ENCODE results near the gene GALNT11.

The GALNT11 gene

GRCh38 chr7:152089183-152089582 is 63.7 kb downstream of the GALNT11 start:
- H3K9me3 ChIP-seq (ENCODE audit: control insufficient read depth, low read length): peaks cover 8% of the 10 kb centered on the region
- no peak overlapping the region for H3K4me3 ChIP-seq (ENCODE audit: extremely low read depth, insufficient read depth, low read length, poor library complexity, severe bottlenecking)
- H3K27ac ChIP-seq (ENCODE audit: low read depth, low read length, severe bottlenecking): no peak overlapping the region
- H3K4me1 ChIP-seq (ENCODE audit: control insufficient read depth, insufficient read depth, low read length, poor library complexity, severe bottlenecking): no peaks in the 10 kb centered on the region
- H3K36me3 ChIP-seq (ENCODE audit: control insufficient read depth, insufficient read depth, low read length): no peaks in the 10 kb centered on the region
- WGBS, 2 experiments (ENCODE audit: insufficient coverage in 2 of 2): 82 to 97% methylated on average over 7 of the region's 7 CpGs

- 100% methylated on average over 1 of the region's 6 CpGs for WGBS, 2 experiments (ENCODE audit: insufficient coverage in 2 of 2)
- Histone ChIP-seq H3K4me1 (ENCODE audit: control insufficient read depth, insufficient read depth, low read length, poor library complexity, severe bottlenecking) (no peaks in the 10 kb centered on the region), H3K27ac (ENCODE audit: low read depth, low read length, severe bottlenecking) (no peak overlapping the region), H3K36me3 (ENCODE audit: control insufficient read depth, insufficient read depth, low read length) (no peaks in the 10 kb centered on the region), H3K9me3 (ENCODE audit: control insufficient read depth, low read length) (peaks cover 8% of the 10 kb centered on the region), H3K4me3 (ENCODE audit: extremely low read depth, insufficient read depth, low read length, poor library complexity, severe bottlenecking) (no peak overlapping the region)
Observed at GRCh38 chr7:152090747-152091146, 65.3 kb downstream of the GALNT11 start.

GRCh38 chr7:152093717-152094116 is 68.2 kb downstream of the GALNT11 start:
- H3K27ac ChIP-seq (ENCODE audit: low read depth, low read length, severe bottlenecking): no peak overlapping the region
- H3K36me3 ChIP-seq (ENCODE audit: control insufficient read depth, insufficient read depth, low read length): no peaks in the 10 kb centered on the region
- WGBS, 2 experiments (ENCODE audit: insufficient coverage in 2 of 2): 90 to 100% methylated on average over 2 of the region's 4 CpGs
- no peak overlapping the region for H3K4me3 ChIP-seq (ENCODE audit: extremely low read depth, insufficient read depth, low read length, poor library complexity, severe bottlenecking)
- H3K4me1 ChIP-seq (ENCODE audit: control insufficient read depth, insufficient read depth, low read length, poor library complexity, severe bottlenecking): no peaks in the 10 kb centered on the region
- H3K9me3 ChIP-seq (ENCODE audit: control insufficient read depth, low read length): peaks cover 4% of the 10 kb centered on the region

GRCh38 chr7:152095771-152096170 is 70.3 kb downstream of the GALNT11 start:
- no peak overlapping the region for H3K27ac ChIP-seq (ENCODE audit: low read depth, low read length, severe bottlenecking)
- no peak overlapping the region for H3K4me3 ChIP-seq (ENCODE audit: extremely low read depth, insufficient read depth, low read length, poor library complexity, severe bottlenecking)
- peaks cover 2% of the 10 kb centered on the region for H3K36me3 ChIP-seq (ENCODE audit: control insufficient read depth, insufficient read depth, low read length)
- H3K9me3 ChIP-seq (ENCODE audit: control insufficient read depth, low read length): no peaks in the 10 kb centered on the region
- WGBS, 2 experiments (ENCODE audit: insufficient coverage in 2 of 2): no CpG with 5 or more reads among the region's 1 CpG
- no peaks in the 10 kb centered on the region for H3K4me1 ChIP-seq (ENCODE audit: control insufficient read depth, insufficient read depth, low read length, poor library complexity, severe bottlenecking)

GRCh38 chr7:152097330-152097729 is 71.9 kb downstream of the GALNT11 start:
- H3K4me1 ChIP-seq (ENCODE audit: control insufficient read depth, insufficient read depth, low read length, poor library complexity, severe bottlenecking): no peaks in the 10 kb centered on the region
- 78% methylated on average over 1 of the region's 4 CpGs; no CpG with 5 or more reads in 1 of the 2 experiments for WGBS, 2 experiments (ENCODE audit: insufficient coverage in 2 of 2)
- H3K9me3 ChIP-seq (ENCODE audit: control insufficient read depth, low read length): no peaks in the 10 kb centered on the region
- H3K36me3 ChIP-seq (ENCODE audit: control insufficient read depth, insufficient read depth, low read length): peaks cover 13% of the 10 kb centered on the region
- H3K4me3 ChIP-seq (ENCODE audit: extremely low read depth, insufficient read depth, low read length, poor library complexity, severe bottlenecking): no peak overlapping the region
- H3K27ac ChIP-seq (ENCODE audit: low read depth, low read length, severe bottlenecking): no peak overlapping the region

- H3K36me3 ChIP-seq (ENCODE audit: control insufficient read depth, insufficient read depth, low read length): peaks cover 37% of the 10 kb centered on the region
- WGBS, 2 experiments (ENCODE audit: insufficient coverage in 2 of 2): 92 to 97% methylated on average over 5 of the region's 7 CpGs
Observed at GRCh38 chr7:152103066-152103465, 77.6 kb downstream of the GALNT11 start.

GRCh38 chr7:152103691-152104090 is 78.2 kb downstream of the GALNT11 start:
- 83 to 100% methylated on average over 1 to 5 of the region's 5 CpGs for WGBS, 2 experiments (ENCODE audit: insufficient coverage in 2 of 2)
- Histone ChIP-seq H3K36me3 (ENCODE audit: control insufficient read depth, insufficient read depth, low read length) (peaks cover 37% of the 10 kb centered on the region), H3K9me3 (ENCODE audit: control insufficient read depth, low read length) (no peaks in the 10 kb centered on the region), H3K4me3 (ENCODE audit: extremely low read depth, insufficient read depth, low read length, poor library complexity, severe bottlenecking) (no peak overlapping the region), H3K4me1 (ENCODE audit: control insufficient read depth, insufficient read depth, low read length, poor library complexity, severe bottlenecking) (no peaks in the 10 kb centered on the region), H3K27ac (ENCODE audit: low read depth, low read length, severe bottlenecking) (no peak overlapping the region)

More at GRCh38 chr7:152103066-152103465, 77.6 kb downstream of the GALNT11 start:
- no peak overlapping the region for H3K4me3 ChIP-seq (ENCODE audit: extremely low read depth, insufficient read depth, low read length, poor library complexity, severe bottlenecking)
- H3K27ac ChIP-seq (ENCODE audit: low read depth, low read length, severe bottlenecking): no peak overlapping the region
- H3K4me1 ChIP-seq (ENCODE audit: control insufficient read depth, insufficient read depth, low read length, poor library complexity, severe bottlenecking): no peaks in the 10 kb centered on the region
- H3K9me3 ChIP-seq (ENCODE audit: control insufficient read depth, low read length): no peaks in the 10 kb centered on the region

GRCh38 chr7:152105205-152105604 is 79.7 kb downstream of the GALNT11 start:
- Histone ChIP-seq H3K4me1 (ENCODE audit: control insufficient read depth, insufficient read depth, low read length, poor library complexity, severe bottlenecking) (no peaks in the 10 kb centered on the region), H3K36me3 (ENCODE audit: control insufficient read depth, insufficient read depth, low read length) (peaks cover 40% of the 10 kb centered on the region), H3K27ac (ENCODE audit: low read depth, low read length, severe bottlenecking) (no peak overlapping the region), H3K4me3 (ENCODE audit: extremely low read depth, insufficient read depth, low read length, poor library complexity, severe bottlenecking) (no peak overlapping the region), H3K9me3 (ENCODE audit: control insufficient read depth, low read length) (no peaks in the 10 kb centered on the region)
- 93 to 97% methylated on average over 11 of the region's 11 CpGs for WGBS, 2 experiments (ENCODE audit: insufficient coverage in 2 of 2)

GRCh38 chr7:152106990-152107389 is 81.5 kb downstream of the GALNT11 start:
- no peaks in the 10 kb centered on the region for H3K9me3 ChIP-seq (ENCODE audit: control insufficient read depth, low read length)
- H3K4me3 ChIP-seq (ENCODE audit: extremely low read depth, insufficient read depth, low read length, poor library complexity, severe bottlenecking): no peak overlapping the region
- peaks cover 35% of the 10 kb centered on the region for H3K36me3 ChIP-seq (ENCODE audit: control insufficient read depth, insufficient read depth, low read length)
- no peak overlapping the region for H3K27ac ChIP-seq (ENCODE audit: low read depth, low read length, severe bottlenecking)
- 94 to 100% methylated on average over 2 to 3 of the region's 4 CpGs for WGBS, 2 experiments (ENCODE audit: insufficient coverage in 2 of 2)
- no peaks in the 10 kb centered on the region for H3K4me1 ChIP-seq (ENCODE audit: control insufficient read depth, insufficient read depth, low read length, poor library complexity, severe bottlenecking)

- WGBS, 2 experiments (ENCODE audit: insufficient coverage in 2 of 2): 92 to 96% methylated on average over 14 to 16 of the region's 17 CpGs
- Histone ChIP-seq H3K4me1 (ENCODE audit: control insufficient read depth, insufficient read depth, low read length, poor library complexity, severe bottlenecking) (no peaks in the 10 kb centered on the region), H3K4me3 (ENCODE audit: extremely low read depth, insufficient read depth, low read length, poor library complexity, severe bottlenecking) (no peak overlapping the region), H3K9me3 (ENCODE audit: control insufficient read depth, low read length) (no peaks in the 10 kb centered on the region), H3K36me3 (ENCODE audit: control insufficient read depth, insufficient read depth, low read length) (peaks cover 33% of the 10 kb centered on the region), H3K27ac (ENCODE audit: low read depth, low read length, severe bottlenecking) (no peak overlapping the region)
Observed at GRCh38 chr7:152107945-152108344, 82.5 kb downstream of the GALNT11 start.

- Histone ChIP-seq H3K4me3 (ENCODE audit: extremely low read depth, insufficient read depth, low read length, poor library complexity, severe bottlenecking) (no peak overlapping the region), H3K36me3 (ENCODE audit: control insufficient read depth, insufficient read depth, low read length) (peaks cover 33% of the 10 kb centered on the region), H3K27ac (ENCODE audit: low read depth, low read length, severe bottlenecking) (no peak overlapping the region), H3K9me3 (ENCODE audit: control insufficient read depth, low read length) (no peaks in the 10 kb centered on the region), H3K4me1 (ENCODE audit: control insufficient read depth, insufficient read depth, low read length, poor library complexity, severe bottlenecking) (no peaks in the 10 kb centered on the region)
- 100% methylated on average over 2 to 3 of the region's 7 CpGs for WGBS, 2 experiments (ENCODE audit: insufficient coverage in 2 of 2)
Observed at GRCh38 chr7:152108359-152108758, 82.9 kb downstream of the GALNT11 start.

Measured in mesodermal cell (in vitro differentiated cells).